GM23248 (cell line): ENCODE data around the gene C22orf39. TPM values are rescaled to one million over a fixed set of nuclear protein-coding genes. Genes with fewer than 3 reads are reported as not detected.

Source experiments
- DNase-seq: peaks from one replicate; pipeline ENCODE4 v3.0.0-alpha.2; 2015
- H2AFZ ChIP-seq: fragments of 200-600 bp; sonication (generic); 2 replicates; pipeline ENCODE4 v1.6.1; 2016; ENCODE audit warnings: antibody characterized with exemption
- H3F3A ChIP-seq: fragments of 200-600 bp; sonication (generic); 2 replicates; pipeline ENCODE4 v1.6.1; 2016; ENCODE audit warnings: mild to moderate bottlenecking, antibody characterized with exemption, mixed run types; ENCODE audit not compliant: insufficient read depth
- H3K27ac ChIP-seq: fragments of 200-600 bp; sonication (generic); 2 replicates; pipeline ENCODE4 v1.5.1; 2016; ENCODE audit warnings: mild to moderate bottlenecking
- H3K27me3 ChIP-seq: fragments of 200-600 bp; sonication (generic); replicated peaks from 2 replicates; pipeline ENCODE4 v1.6.1; 2016; ENCODE audit warnings: mild to moderate bottlenecking; ENCODE audit not compliant: insufficient read depth
- H3K36me3 ChIP-seq: fragments of 200-600 bp; sonication (generic); 2 replicates; pipeline ENCODE4 v1.6.1; 2016; ENCODE audit warnings: low read depth, mild to moderate bottlenecking
- H3K4me1 ChIP-seq: fragments of 200-600 bp; sonication (generic); 2 replicates; pipeline ENCODE4 v1.6.1; 2016; ENCODE audit warnings: mild to moderate bottlenecking; ENCODE audit not compliant: insufficient read depth
- H3K4me2 ChIP-seq: fragments of 200-600 bp; sonication (generic); one replicate; pipeline ENCODE4 v1.6.1; 2016; ENCODE audit warnings: mild to moderate bottlenecking; ENCODE audit not compliant: unreplicated experiment
- H3K4me3 ChIP-seq: fragments of 200-600 bp; sonication (generic); 2 replicates; pipeline ENCODE4 v1.5.1; 2016; ENCODE audit warnings: mild to moderate bottlenecking
- H3K79me2 ChIP-seq: fragments of 200-600 bp; sonication (generic); 2 replicates; pipeline ENCODE4 v1.6.1; 2016; ENCODE audit warnings: mild to moderate bottlenecking; ENCODE audit not compliant: insufficient read depth
- H3K9ac ChIP-seq: fragments of 200-600 bp; sonication (generic); 2 replicates; pipeline ENCODE4 v1.6.1; 2016; ENCODE audit warnings: mild to moderate bottlenecking
- H3K9me2 ChIP-seq: fragments of 200-600 bp; sonication (generic); 2 replicates; pipeline ENCODE4 v1.6.1; 2016; ENCODE audit warnings: mixed run types, mild to moderate bottlenecking, moderate library complexity; ENCODE audit not compliant: insufficient read depth
- H3K9me3 ChIP-seq: fragments of 200-600 bp; sonication (generic); one replicate; pipeline ENCODE4 v1.6.1; 2017; ENCODE audit warnings: low read depth
- H4K20me1 ChIP-seq: fragments of 200-600 bp; sonication (generic); 2 replicates; pipeline ENCODE4 v1.6.0; 2016; ENCODE audit not compliant: insufficient read depth
- EZH2 ChIP-seq: fragments of 200-600 bp; sonication (generic); IDR thresholded peaks from 2 replicates; pipeline ENCODE4 v1.6.1; 2018; ENCODE audit warnings: antibody characterized with exemption, mild to moderate bottlenecking; ENCODE audit not compliant: insufficient read depth, poor library complexity, severe bottlenecking
- EZH2phosphoT487 ChIP-seq: fragments of 200-600 bp; sonication (generic); IDR thresholded peaks from 2 replicates; pipeline ENCODE4 v1.6.1; 2018; ENCODE audit warnings: antibody characterized with exemption, moderate library complexity, mild to moderate bottlenecking, low read depth; ENCODE audit not compliant: insufficient read depth
- WGBS, 2 experiments: methylation state at CpG; one replicate each; pipeline ENCODE4 v1.1.6; 2015 to 2017; ENCODE audit warnings: low lambda C conversion rate in 2 of 2, low coverage in 1 of 2; ENCODE audit errors: missing lambda C conversion rate in 2 of 2; 5-methylcytosine and 5-hydroxymethylcytosine counted together
- in situ Hi-C: fragments of 300-500 bp; cut with MboI; formaldehyde crosslinking; loops from 2 replicates; pipeline ENCODE4 v1.15.0; 2020
- polyA plus RNA-seq: library from polyadenylated mRNA; unstranded; fragments of >200 nt; fragmentation: Nextera tagmentation; extraction: Ambion mirVana; gene quantifications from 2 replicates; pipeline ENCODE4 v1.2.1, GENCODE V29; 2016
- total RNA-seq: library from RNA; depleted of rRNA; stranded (reverse); fragments of >200 nt; shearing (Covaris generic); gene quantifications from 2 replicates; pipeline ENCODE4 v1.2.3, GENCODE V29; 2014

Gene C22orf39
- total and polyA plus RNA-seq, 2 experiments from 2014 or later = 15.0 to 22.8 TPM

DNA sequence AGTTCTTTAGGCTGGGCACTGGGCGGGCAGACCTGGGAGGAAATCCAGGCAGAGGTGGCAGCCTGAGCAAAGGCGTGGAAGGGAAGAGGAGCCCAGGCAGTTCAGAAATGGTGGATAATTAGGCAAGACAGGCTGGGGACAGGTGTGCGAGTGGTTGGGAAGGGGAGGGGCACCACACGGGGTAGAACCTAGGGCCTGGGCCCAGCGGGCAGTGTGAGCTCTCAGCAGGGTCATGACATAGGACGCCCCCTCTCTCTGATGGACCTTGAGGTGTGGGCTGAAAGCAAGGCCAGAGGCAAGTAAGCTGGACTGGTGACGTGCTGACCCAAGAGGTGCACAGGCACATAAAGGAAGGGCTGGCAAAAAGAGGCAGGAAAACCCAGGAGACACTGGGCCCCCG lies 24.7 kb upstream of the C22orf39 start:
- H3K4me3 ChIP-seq = no peak overlapping the region
- no peak for DNase-seq
- peaks cover 2% of the 10 kb centered on the region; the same call in 1 of the 2 replicates for H3K4me1 ChIP-seq
- no peaks in the 10 kb centered on the region for H4K20me1 ChIP-seq
- TF ChIP-seq EZH2phosphoT487 = no peak
- no peak for TF ChIP-seq EZH2
- no peak overlapping the region for H3K4me2 ChIP-seq
- no peak overlapping the region for H3K9ac ChIP-seq
- H2AFZ ChIP-seq = no peak overlapping the region
- in situ Hi-C loops = no loop called here
- H3K9me2 ChIP-seq = no peaks in the 10 kb centered on the region
- no peaks in the 10 kb centered on the region for H3K9me3 ChIP-seq
- H3K27me3 ChIP-seq = no peaks in the 10 kb centered on the region
- H3F3A ChIP-seq = no peaks in the 10 kb centered on the region
- H3K27ac ChIP-seq = no peak overlapping the region
- H3K79me2 ChIP-seq = peaks cover 56% of the 10 kb centered on the region
- 90 to 91% methylated on average over 8 of the region's 8 CpGs for WGBS, 2 experiments
- H3K36me3 ChIP-seq = peaks cover 38% of the 10 kb centered on the region; the same call in 1 of the 2 replicates

DNA sequence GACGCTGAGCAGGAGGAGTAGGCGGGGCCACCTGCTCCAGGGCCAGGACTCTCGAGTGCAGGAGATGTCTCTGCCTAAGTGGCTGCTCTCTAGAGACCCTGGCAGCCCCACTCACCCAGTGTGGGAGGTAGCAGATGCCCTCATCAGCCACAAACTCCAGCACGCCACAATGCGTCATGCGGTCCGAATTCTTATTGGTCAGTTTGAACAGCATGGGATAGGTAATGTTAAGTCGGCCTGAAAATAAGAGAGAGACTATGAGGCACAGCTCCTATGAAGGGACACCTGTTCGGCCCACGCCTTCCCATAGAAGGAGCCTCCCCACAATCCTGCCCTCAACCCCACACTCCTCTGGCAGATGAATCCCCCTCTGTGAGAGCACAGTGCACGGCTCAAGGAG lies 24.1 kb upstream of the C22orf39 start:
- Histone ChIP-seq H3K9me2 (no peaks in the 10 kb centered on the region), H3K27me3 (no peaks in the 10 kb centered on the region), H2AFZ (no peak overlapping the region), H3F3A (no peaks in the 10 kb centered on the region), H3K4me3 (no peak overlapping the region), H3K36me3 (peaks cover 44% of the 10 kb centered on the region; the same call in 1 of the 2 replicates), H3K9ac (no peak overlapping the region), H4K20me1 (no peaks in the 10 kb centered on the region), H3K27ac (no peak overlapping the region), H3K4me1 (no peaks in the 10 kb centered on the region), H3K4me2 (no peak overlapping the region), H3K79me2 (peaks cover 50% of the 10 kb centered on the region), H3K9me3 (no peaks in the 10 kb centered on the region)
- no peak for DNase-seq
- in situ Hi-C loops = no loop called here
- TF ChIP-seq EZH2 (no peak), EZH2phosphoT487 (no peak)
- 91 to 92% methylated on average over 11 of the region's 11 CpGs for WGBS, 2 experiments

DNA sequence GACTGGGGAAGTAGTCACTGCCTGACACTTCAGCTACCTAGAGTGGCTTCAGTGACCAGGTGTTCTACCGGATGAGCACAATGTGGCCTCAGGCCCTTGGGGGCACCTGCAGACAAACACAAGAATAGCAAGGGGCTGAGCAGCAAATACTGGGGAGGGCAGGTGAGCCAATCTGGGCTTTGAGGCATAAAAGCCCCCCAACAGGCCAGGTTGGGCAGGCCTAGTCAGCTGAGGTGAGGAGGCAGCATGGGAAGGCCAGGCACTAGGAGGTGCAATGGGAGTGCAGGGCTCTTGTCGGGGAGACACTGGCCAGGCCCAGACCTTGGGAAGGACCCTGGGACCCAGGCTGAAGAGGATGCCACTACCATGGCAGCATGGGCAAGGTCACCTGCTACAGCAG lies 22.5 kb upstream of the C22orf39 start:
- Histone ChIP-seq H3K36me3 (peaks cover 49% of the 10 kb centered on the region; the same call in 1 of the 2 replicates), H4K20me1 (no peaks in the 10 kb centered on the region), H3K9me2 (no peaks in the 10 kb centered on the region), H2AFZ (no peak overlapping the region), H3K9ac (no peak overlapping the region), H3K9me3 (no peaks in the 10 kb centered on the region), H3K79me2 (peaks cover 34% of the 10 kb centered on the region), H3K4me3 (no peak overlapping the region), H3F3A (peaks cover 4% of the 10 kb centered on the region; the same call in 1 of the 2 replicates), H3K27ac (no peak overlapping the region), H3K4me1 (no peaks in the 10 kb centered on the region), H3K27me3 (no peaks in the 10 kb centered on the region), H3K4me2 (no peak overlapping the region)
- 96% methylated on average over 2 of the region's 2 CpGs for WGBS, 2 experiments
- TF ChIP-seq EZH2phosphoT487 (no peak), EZH2 (no peak)
- no peak for DNase-seq
- in situ Hi-C loops = no loop called here

DNA sequence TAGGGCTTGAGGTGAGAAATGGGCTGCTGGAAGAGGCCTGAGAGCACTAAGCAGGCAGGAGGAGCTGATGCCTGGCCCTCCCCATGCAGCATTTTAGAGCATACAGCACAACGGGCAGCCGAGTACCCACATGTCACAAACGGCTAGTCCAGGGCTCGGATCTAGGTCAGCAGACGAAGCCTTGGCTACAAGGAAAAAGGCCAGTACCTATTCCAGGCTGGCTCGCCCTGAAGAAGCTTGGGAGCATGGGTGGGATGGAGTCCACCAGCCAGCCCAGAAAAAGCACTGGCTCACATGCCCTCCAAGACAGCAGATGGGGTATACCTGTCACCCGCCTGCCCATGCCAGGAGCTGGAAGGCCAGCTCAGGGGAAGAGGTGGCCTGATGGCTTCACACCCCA lies 21.9 kb upstream of the C22orf39 start:
- Histone ChIP-seq H3K4me2 (no peak overlapping the region), H3K4me3 (no peak overlapping the region), H3K9ac (no peak overlapping the region), H3K9me2 (no peaks in the 10 kb centered on the region), H2AFZ (no peak overlapping the region), H3K36me3 (peaks cover 49% of the 10 kb centered on the region; the same call in 1 of the 2 replicates), H3K9me3 (no peaks in the 10 kb centered on the region), H3F3A (peaks cover 10% of the 10 kb centered on the region), H4K20me1 (no peaks in the 10 kb centered on the region), H3K79me2 (peaks cover 28% of the 10 kb centered on the region), H3K27me3 (no peaks in the 10 kb centered on the region), H3K4me1 (peaks cover 4% of the 10 kb centered on the region), H3K27ac (no peak overlapping the region)
- TF ChIP-seq EZH2 (no peak), EZH2phosphoT487 (no peak)
- DNase-seq = no peak
- 86 to 96% methylated on average over 7 of the region's 7 CpGs for WGBS, 2 experiments
- in situ Hi-C loops = no loop called here

DNA sequence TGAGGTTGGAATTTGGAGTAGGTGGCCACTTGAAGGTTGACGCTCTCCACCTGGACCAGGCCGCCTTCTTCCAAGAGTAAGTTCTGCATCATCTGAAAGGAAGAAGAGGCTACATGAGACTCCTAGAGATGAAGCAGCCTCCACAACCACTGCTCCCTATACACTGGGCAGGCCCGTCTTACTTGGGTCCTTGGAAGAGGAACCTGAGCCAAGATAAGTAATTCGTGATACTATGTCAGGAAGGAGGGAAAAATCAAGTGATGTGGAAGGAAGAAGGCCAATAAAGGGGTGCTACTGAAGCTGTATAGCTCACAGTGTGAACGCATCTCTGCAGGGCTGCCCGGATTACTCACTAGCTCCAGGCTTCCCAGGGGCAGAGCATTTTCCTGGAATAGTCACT lies 20.4 kb upstream of the C22orf39 start:
- Histone ChIP-seq H3K27me3 (no peaks in the 10 kb centered on the region), H3F3A (peaks cover 19% of the 10 kb centered on the region), H3K79me2 (peaks cover 13% of the 10 kb centered on the region), H3K4me3 (no peak overlapping the region), H2AFZ (no peak overlapping the region), H3K9me2 (no peaks in the 10 kb centered on the region), H3K9me3 (no peaks in the 10 kb centered on the region), H3K9ac (no peak overlapping the region), H3K4me1 (peaks cover 19% of the 10 kb centered on the region), H4K20me1 (no peaks in the 10 kb centered on the region), H3K27ac (no peak overlapping the region), H3K4me2 (no peak overlapping the region), H3K36me3 (peaks cover 48% of the 10 kb centered on the region; the same call in 1 of the 2 replicates)
- 96 to 98% methylated on average over 6 of the region's 6 CpGs for WGBS, 2 experiments
- TF ChIP-seq EZH2 (no peak), EZH2phosphoT487 (no peak)
- DNase-seq = no peak
- in situ Hi-C loops = no loop called here
